GM18868 (cell line): ENCODE measurements around the gene LIPA.
"Not testable (repeated sequence)": the region's sequence is repeated elsewhere in the genome, so short reads cannot be mapped to it uniquely, and the experiment has no call there.

Experiments used
- ATAC-seq: cut with Tn5 transposase; IDR thresholded peaks from one replicate; pipeline ENCODE4 v1.9.1; 2021; ENCODE audit warnings: mild to moderate bottlenecking, moderate library complexity; ENCODE audit not compliant: unreplicated experiment

LIPA gene

GRCh38 chr10:89213191-89213808, 38.3 kb downstream of the LIPA start:
- no peak for ATAC-seq

- ATAC-seq: no peak
Measured at GRCh38 chr10:89210794-89211425, 40.7 kb downstream of the LIPA start.

- no peak for ATAC-seq
Measured at GRCh38 chr10:89209718-89210117, 41.9 kb downstream of the LIPA start.

- ATAC-seq: no peak
Measured at GRCh38 chr10:89207801-89208551, 43.6 kb downstream of the LIPA start.

DNA sequence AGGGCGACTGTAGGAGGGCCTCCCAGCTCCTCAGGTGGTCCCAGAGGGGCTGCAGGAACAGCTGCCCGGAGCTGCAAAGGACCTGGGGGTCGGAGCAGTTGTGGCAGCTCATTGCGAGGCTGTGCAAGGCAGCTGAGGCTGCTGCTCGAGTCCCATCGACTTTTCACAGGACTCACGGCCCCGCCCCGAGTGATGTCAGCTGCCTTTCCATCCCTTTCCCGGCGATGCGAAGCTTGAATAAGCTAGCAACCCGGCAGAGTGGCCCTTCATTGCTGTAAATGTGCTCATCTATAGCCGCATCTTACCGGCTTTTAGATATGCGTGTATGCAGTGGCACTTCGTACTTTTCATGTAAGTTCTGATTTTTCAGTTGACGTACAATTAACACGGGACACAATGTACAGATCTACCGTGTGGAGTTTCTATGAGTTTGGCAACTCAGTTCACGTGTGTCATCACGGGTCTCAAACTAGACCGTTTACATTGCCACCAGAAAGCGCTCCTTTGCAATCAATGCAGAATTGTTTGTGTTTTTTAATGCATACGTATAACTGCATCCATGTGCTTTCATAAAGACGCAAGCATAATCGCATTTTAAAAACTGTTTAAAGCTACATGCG, 44.3 kb downstream of the LIPA start, which contains the start of gene CH25H:
Gene CH25H (minus strand): TSS at position 137 of the 620 bp plus-strand sequence. CDS start 25 bp downstream, at position 112.
- ATAC-seq: no peak

DNA sequence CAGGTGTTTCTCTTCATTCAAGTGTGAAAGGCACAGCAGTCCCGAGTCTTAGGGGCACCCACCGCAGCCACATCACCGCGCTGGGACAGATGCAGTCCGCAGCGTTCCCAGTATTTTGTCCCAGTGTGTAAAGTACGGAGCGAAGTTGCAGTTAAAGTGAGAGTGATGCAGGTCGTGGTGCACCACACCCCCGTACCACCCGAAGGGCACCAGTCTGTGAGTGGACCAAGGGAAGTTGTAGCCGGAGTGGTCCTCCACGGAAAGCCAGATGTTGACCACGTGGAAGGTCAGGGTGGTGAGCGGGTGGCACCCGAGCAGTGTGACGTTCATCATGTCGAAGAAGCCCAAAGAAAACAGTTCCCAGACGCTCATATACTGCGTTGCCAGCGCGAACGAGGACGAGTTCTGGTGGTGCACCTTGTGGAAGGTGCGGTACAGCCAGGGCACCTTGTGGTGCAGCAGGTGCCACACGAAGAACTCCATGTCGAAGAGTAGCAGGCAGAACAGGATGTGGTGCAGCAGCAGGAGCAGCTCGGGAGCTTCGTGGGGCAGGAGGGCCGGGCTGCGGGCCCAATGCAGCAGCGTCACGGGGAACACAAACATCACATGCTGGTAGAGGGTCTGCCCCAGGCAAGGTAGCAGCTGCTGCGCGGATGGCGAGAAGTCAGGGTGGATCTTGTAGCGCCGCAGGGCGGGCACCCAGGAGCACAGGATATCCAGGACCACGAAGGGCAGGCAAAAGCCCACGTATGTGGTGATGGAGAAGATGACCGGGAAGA, 45.0 kb downstream of the LIPA start:
- ATAC-seq: no peak

DNA sequence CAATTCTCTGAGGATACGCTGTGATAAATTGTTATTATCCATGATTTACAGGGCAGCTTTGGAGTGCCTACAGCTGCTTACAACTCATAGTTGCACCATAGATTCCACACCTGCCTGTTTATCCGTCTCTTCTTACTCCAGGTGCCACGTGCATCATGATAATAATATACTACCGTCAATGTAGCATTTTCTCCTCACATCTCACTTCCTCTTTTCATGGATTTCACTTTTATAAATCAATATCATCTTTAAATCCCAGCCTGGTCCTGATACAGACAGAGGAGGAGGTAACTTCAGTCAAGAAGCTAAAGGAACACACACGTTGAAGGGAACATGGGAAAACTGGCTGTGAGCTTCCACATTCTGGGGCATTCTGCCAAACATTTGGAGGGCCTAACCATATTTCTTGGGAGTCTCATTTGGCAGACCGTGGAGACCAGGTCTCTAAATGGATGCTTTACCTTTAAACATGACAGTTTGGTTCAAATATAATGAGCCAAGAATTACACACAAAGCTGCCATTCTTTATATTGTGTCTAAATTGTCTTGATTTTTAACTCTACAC, 46.9 kb downstream of the LIPA start:
- no peak for ATAC-seq

GRCh38 chr10:89203237-89203636, 48.3 kb downstream of the LIPA start:
- no peak for ATAC-seq

DNA sequence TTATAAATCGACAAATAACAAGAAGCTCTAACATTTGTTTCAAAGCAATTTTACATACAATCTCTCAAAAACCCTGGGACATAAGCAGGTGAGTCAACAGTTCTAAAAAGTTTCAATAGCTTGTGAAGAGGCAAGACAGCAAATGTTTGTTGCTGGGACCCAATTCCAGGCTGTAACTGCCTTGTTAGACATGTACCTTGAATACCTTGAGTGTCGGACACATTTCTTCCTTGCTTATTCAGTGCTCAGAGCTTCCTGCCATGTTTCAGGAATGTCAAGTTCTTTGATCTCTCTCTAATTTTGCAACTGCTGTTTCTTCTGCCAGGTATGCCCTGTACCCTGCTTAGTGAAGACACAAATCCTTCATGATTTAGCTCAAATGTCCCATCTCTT, 49.5 kb downstream of the LIPA start:
- no peak for ATAC-seq

DNA sequence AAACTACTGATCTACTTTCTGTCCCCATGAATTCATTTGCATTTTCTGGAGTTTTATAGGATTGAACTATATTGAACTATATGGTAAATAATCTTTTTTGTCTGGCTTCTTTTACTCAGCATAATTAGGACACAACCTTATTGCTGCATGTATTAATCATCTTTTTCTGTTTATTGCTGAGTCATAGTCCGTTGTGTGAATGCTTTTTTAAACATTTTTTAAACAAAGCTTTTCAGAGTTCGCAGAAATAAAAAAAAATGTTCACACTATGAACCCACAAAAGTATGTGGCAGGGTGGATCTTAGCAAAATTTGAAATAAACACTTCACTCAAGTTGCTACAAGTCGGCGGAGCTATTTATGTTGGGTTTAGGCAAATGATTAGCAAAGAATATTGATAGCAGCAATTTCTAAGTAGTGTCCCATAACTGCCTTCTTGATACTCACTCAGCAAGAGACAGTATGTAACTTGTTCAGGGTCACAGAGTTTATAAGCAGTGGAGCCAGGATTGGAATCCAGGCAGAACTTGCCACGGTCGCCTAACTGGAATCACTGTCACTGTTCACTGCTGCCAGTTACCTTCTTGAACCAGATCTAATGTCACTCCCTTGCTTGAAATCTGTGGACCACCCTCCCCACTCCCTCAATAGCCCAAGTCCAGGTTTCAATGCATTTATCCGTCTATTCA, 50.1 kb downstream of the LIPA start:
- ATAC-seq: no peak

DNA sequence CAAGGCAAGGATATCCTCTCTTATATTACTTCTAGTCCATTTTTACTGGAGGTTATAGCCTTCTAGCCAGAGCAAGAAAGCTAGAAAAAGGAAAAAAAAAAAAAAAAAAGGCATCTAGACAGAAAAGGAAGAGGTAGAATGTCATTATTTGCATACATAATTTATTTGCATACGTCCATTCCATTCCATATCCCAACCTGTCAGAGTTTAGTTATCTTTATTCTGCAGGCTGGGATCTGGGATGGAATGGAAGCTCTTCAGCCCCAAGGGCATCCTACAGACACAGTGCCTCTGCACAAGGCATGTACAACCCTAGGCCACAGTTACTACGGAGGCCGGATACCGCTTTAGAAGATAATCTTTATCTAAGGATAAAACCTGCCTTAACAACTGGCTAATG, 54.1 kb downstream of the LIPA start:
- no peak for ATAC-seq

GRCh38 chr10:89191301-89191700, 60.3 kb downstream of the LIPA start:
- not testable (repeated sequence) for ATAC-seq

DNA sequence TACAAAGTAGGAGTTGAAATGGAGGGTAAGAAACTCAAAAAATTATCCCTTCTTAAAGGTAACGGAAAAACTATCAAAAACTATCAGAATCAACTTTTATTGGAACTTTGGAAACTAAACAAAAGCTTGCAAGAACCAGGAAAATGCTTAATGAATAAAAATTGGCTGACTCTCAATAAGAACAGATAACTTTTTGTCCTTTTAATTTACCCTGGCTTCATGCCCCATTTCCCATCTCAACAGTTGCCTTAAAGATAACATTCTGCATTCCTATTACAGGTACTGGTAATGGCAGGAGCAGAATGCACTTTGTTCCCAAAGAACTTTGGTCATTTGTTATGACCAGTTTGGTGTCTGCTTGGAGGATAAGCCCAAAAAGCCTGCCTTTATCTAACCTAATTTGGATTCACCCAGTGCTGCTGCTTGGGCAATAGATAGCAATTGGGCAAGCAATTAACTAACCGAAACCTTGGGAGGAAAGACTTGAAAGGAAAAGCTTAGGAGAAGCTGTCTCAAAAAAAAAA, 62.3 kb downstream of the LIPA start:
- ATAC-seq: no peak

- no peak for ATAC-seq
Measured at GRCh38 chr10:89185658-89186057, 65.9 kb downstream of the LIPA start.

GRCh38 chr10:89184638-89185037, 66.9 kb downstream of the LIPA start:
- ATAC-seq: no peak

- no peak for ATAC-seq
Measured at GRCh38 chr10:89183571-89183970, 68.0 kb downstream of the LIPA start.

DNA sequence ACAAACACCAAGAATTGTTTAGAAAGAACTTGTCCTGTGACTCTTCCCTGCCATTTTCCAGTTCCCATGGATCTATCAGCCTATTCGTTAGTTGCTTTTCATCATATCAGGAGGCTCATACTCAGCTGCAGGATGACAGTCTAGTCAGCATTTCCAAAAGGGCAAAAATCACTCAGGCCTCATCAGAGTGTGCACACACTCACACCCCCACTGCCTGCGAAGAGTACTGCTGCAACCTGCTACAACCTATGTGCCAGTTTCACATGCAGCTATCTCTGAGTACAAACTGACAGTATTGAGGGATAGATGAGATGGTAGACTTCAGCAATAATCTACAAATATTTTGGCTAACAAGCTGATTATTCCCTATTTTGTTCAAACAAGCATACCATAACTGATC, 68.7 kb downstream of the LIPA start:
- no peak for ATAC-seq

- ATAC-seq: no peak
Measured at GRCh38 chr10:89175816-89176215, 75.8 kb downstream of the LIPA start.

DNA sequence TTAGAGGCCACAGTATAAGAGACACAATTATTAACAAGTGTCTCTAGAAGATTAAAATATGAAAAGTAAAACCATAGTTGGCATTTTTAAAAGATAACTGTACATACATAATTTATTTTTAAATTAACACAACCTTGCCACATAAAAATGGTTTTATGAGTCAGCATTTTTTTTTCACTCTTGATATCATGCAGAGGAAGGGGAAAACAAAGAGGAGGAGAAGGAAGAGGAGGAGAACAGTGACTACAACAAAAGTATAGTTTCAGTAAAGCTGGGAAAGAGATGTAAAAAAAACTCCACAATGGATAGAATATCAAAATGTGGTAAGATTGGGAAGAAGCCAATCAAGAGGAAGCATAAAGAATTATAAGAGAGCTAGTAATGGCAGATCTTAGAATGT, 78.5 kb downstream of the LIPA start:
- no peak for ATAC-seq

- no peak for ATAC-seq
Measured at GRCh38 chr10:89171996-89172395, 79.6 kb downstream of the LIPA start.
